ENCODE results near the gene ADAM33. TPM values are rescaled to one million over a fixed set of nuclear protein-coding genes. Genes with fewer than 3 reads are reported as not detected.

ADAM33 gene
- total and polyA plus RNA-seq, 2 experiments from 2014 or later, result 0.45 to 1.3 TPM

DNA sequence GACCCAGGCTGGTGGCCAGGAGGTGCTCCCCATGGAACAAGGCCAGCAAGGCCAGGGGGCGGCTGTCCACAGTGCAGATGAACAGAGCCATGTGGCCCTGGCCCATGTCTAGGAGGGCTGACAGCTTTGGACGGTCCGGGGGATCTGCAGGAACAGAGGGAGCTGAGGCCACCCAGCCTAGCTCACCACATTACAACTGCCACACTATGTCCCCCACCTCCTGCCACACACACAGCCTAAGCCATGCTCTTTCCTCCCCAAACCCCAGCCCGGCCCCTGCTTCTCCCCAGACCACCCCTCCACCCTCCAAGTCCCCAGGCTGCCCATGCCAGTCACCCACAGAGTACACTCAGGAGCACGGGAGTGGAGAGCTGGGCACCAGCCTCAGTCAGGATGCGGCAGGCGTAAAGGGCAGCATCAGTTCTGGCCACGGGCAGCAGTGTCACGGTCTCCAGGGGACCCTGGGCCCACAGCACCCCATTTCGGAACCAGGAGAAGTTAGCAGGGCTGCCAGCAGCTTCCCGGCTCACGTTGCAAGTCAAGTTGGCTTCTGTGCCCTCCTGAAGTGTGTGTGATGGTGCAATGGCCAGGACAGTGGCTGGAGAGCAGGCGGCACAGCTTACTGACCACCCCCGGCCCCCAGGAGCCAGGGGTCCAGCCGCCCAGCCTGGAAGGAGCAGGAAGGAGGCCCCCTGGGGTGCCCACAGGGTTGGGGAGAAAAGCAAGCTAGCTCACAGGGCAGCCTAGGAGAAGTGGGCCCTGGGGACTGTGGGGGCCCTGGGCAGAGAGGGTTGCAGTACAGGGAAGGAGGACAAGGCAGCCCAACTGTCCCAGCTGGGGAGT, 15.2 kb upstream of the ADAM33 start:
- peaks cover 4% of the 10 kb centered on the region for H3K9me3 ChIP-seq (ENCODE audit: low read depth)
- H3K36me3 ChIP-seq, result no peaks in the 10 kb centered on the region
- no peak overlapping the region for H3K4me3 ChIP-seq
- H3K27me3 ChIP-seq, result no peaks in the 10 kb centered on the region
- TF ChIP-seq, protein P1, sequence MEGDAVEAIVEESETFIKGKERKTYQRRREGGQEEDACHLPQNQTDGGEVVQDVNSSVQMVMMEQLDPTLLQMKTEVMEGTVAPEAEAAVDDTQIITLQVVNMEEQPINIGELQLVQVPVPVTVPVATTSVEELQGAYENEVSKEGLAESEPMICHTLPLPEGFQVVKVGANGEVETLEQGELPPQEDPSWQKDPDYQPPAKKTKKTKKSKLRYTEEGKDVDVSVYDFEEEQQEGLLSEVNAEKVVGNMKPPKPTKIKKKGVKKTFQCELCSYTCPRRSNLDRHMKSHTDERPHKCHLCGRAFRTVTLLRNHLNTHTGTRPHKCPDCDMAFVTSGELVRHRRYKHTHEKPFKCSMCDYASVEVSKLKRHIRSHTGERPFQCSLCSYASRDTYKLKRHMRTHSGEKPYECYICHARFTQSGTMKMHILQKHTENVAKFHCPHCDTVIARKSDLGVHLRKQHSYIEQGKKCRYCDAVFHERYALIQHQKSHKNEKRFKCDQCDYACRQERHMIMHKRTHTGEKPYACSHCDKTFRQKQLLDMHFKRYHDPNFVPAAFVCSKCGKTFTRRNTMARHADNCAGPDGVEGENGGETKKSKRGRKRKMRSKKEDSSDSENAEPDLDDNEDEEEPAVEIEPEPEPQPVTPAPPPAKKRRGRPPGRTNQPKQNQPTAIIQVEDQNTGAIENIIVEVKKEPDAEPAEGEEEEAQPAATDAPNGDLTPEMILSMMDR (IDR thresholded peaks at IDR 0.05; ENCODE audit: low read depth, low read length), result no peak
- no peaks in the 10 kb centered on the region for H3K4me1 ChIP-seq (ENCODE audit: low read depth)
- no peak overlapping the region for H3K27ac ChIP-seq
- DNase-seq (ENCODE audit: low read depth in 1 of 2, low spot score in 1 of 2), result no peak

DNA sequence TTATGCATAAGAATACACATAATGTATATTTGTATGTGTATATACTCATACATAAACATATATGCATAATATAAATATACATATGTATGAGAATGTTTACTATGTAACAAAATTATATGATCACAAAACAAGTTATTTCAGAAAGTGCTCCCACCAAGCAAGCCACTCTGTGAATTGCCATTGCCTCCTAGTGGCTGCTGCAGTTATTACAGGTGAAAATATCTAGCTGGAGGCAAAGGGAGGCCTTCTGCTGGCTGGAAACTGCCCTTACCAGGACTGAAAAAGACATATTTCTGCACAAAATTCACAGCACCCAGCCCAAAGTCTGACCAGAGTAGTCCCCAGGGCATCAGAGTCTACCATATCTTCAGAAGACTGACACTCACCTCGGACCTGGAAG, 14.4 kb upstream of the ADAM33 start:
- no peak overlapping the region for H3K27ac ChIP-seq
- no peak overlapping the region for H3K4me3 ChIP-seq
- DNase-seq (ENCODE audit: low read depth in 1 of 2, low spot score in 1 of 2), result no peak
- no peaks in the 10 kb centered on the region for H3K27me3 ChIP-seq
- H3K4me1 ChIP-seq (ENCODE audit: low read depth), result no peaks in the 10 kb centered on the region
- peaks cover 4% of the 10 kb centered on the region for H3K9me3 ChIP-seq (ENCODE audit: low read depth)
- TF ChIP-seq, protein P1 (IDR thresholded peaks at IDR 0.05; ENCODE audit: low read depth, low read length), result peak; percentile 48
- no peaks in the 10 kb centered on the region for H3K36me3 ChIP-seq

DNA sequence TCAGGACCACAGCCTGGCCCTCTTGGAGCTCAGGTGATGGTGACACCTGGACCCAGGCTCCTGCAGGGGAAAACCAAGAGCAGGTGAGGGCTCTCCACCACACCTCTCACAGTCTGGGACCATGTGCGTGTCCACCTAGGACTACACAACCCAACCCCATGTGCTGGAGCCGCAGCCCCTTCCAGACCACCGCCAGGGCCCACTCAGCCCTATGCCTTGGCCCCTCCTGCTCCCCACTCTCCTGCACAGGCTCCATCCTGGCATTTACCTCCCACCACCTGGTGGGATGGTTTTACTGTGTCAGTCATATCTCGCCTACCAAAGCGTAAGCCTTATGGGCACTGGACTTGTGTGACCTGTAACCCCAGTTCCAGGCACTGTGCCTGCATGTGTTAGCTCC, 13.1 kb upstream of the ADAM33 start:
- DNase-seq (ENCODE audit: low read depth in 1 of 2, low spot score in 1 of 2), result no peak
- no peak overlapping the region for H3K27ac ChIP-seq
- no peaks in the 10 kb centered on the region for H3K4me1 ChIP-seq (ENCODE audit: low read depth)
- no peaks in the 10 kb centered on the region for H3K36me3 ChIP-seq
- TF ChIP-seq, protein P1 (IDR thresholded peaks at IDR 0.05; ENCODE audit: low read depth, low read length), result no peak
- no peak overlapping the region for H3K4me3 ChIP-seq
- no peaks in the 10 kb centered on the region for H3K27me3 ChIP-seq
- peaks cover 4% of the 10 kb centered on the region for H3K9me3 ChIP-seq (ENCODE audit: low read depth)

DNA sequence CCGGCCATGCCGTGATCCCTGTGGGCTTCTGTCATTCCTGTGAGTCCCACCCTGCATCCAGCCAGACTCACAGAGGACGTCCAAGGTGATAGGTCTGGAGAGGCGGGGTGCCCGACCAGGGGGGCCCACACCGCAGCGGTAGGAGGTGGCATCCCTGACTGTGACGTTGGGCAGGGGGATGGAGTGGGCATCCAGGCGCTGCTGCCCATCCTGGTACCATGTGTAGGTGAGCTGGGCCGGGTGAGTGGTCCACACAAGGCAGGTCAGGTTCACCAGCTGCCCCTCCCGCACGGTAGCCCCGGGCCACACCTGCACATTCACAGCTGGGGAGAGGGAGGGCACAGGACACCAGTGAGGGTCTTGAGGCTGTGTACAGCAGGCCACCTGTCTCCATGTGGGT, 11.6 kb upstream of the ADAM33 start:
- no peak for DNase-seq (ENCODE audit: low read depth in 1 of 2, low spot score in 1 of 2)
- no peaks in the 10 kb centered on the region for H3K4me1 ChIP-seq (ENCODE audit: low read depth)
- no peaks in the 10 kb centered on the region for H3K27me3 ChIP-seq
- H3K4me3 ChIP-seq, result no peak overlapping the region
- TF ChIP-seq, protein P1 (IDR thresholded peaks at IDR 0.05; ENCODE audit: low read depth, low read length), result no peak
- no peak overlapping the region for H3K27ac ChIP-seq
- H3K9me3 ChIP-seq (ENCODE audit: low read depth), result peaks cover 4% of the 10 kb centered on the region
- H3K36me3 ChIP-seq, result no peaks in the 10 kb centered on the region

DNA sequence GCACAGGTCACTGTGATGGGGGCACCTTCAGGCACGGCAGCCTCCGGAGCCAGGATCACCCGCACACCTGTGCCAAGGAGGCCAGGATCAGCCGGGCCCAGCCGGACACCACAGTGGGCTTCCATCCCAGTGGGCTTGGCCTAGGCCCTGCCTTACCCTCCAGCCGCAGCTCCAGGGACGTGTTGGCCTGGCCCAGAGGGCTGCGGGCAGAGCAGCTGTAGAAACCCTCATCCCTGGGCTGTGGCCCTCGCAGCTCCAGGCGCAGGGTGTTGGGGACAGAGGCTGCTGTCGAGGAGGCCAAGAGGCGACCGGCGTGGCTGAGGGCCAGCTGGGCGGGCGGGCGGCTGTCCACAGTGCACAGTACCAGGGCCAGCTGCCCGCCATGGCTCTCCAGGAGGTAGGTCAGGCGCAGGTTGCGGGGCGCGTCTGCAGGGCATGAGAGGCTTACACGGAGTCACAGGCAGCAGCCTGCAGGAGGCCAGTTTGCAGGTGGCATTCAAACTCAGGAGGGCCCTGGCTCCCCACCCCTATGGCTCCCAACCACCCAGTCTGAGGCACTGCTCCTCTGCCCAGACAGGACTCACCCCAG, 11.0 kb upstream of the ADAM33 start:
- Histone ChIP-seq H3K4me3 (no peak overlapping the region), H3K4me1 (ENCODE audit: low read depth) (no peaks in the 10 kb centered on the region), H3K9me3 (ENCODE audit: low read depth) (peaks cover 4% of the 10 kb centered on the region), H3K27me3 (no peaks in the 10 kb centered on the region), H3K27ac (no peak overlapping the region), H3K36me3 (no peaks in the 10 kb centered on the region)
- TF ChIP-seq, protein P1 (IDR thresholded peaks at IDR 0.05; ENCODE audit: low read depth, low read length), result no peak
- no peak for DNase-seq (ENCODE audit: low read depth in 1 of 2, low spot score in 1 of 2)
